ENCODE data around the gene SLC6A12. TPM values are rescaled to one million over a fixed set of nuclear protein-coding genes. Genes with fewer than 3 reads are reported as not detected.

The SLC6A12 gene
- total RNA-seq, 1 experiment from 2014 or later = 0.17 TPM

DNA sequence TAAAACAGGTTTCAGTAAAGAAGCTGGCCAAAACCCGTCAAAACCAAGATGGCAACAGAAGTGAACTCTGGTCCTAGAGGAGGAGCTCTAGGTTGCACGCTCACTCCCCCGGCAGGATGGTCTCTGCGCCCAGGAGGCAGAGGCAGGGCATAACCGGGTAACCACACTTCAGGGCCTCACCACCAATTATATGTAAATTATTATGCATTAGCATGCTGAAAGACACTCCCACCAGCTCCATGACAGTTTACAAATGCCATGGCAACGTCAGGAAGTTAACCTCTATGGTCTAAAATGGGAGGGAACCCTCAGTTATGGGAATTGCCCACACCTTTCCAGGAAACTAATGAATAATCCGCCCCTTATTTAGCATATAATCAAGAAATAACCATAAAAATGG lies 20.1 kb upstream of the SLC6A12 start:
- H4K20me1 ChIP-seq (ENCODE audit: control insufficient read depth, insufficient read depth, insufficient read length) = no peaks in the 10 kb centered on the region
- no peak overlapping the region for H3K23ac ChIP-seq (ENCODE audit: insufficient read length, low read depth, low read length)
- no peak overlapping the region for H2BK120ac ChIP-seq (ENCODE audit: low read depth, low read length, poor library complexity, severe bottlenecking)
- no peak overlapping the region for H2BK20ac ChIP-seq (ENCODE audit: low read depth, low read length, poor library complexity, severe bottlenecking)
- peak; percentile 22 for DNase-seq
- H3K79me1 ChIP-seq (ENCODE audit: insufficient read depth, low read depth, low read length, poor library complexity, severe bottlenecking) = no peaks in the 10 kb centered on the region
- H3K4ac ChIP-seq (ENCODE audit: low read depth, low read length) = no peak overlapping the region
- H2BK12ac ChIP-seq (ENCODE audit: insufficient read length, low read depth, low read length) = no peak overlapping the region
- Mint-ChIP-seq H3K4me3 (no peak overlapping the region), H3K4me1 (peaks cover 10 to 31% of the 10 kb centered on the region in 2 experiments), H3K27me3 (ENCODE audit: low read depth) (peaks cover 11% of the 10 kb centered on the region), H3K27ac (no peak overlapping the region; a peak in 1 of 7 replicates), H3K9me3 (peaks cover 23 to 24% of the 10 kb centered on the region in 2 experiments), H3K36me3 (ENCODE audit: insufficient read depth in 1 of 3, low read depth in 3 of 3) (peaks cover 3 to 17% (median 13%) of the 10 kb centered on the region in 3 experiments; a peak in 6 of 7 replicates)
- no peak overlapping the region for H3K27ac ChIP-seq (ENCODE audit: insufficient read length, low read depth, low read length)
- no peaks in the 10 kb centered on the region for H3K79me2 ChIP-seq (ENCODE audit: insufficient read depth, low read length)
- H3K4me1 ChIP-seq (ENCODE audit: insufficient read depth, low read length) = no peaks in the 10 kb centered on the region
- no peak overlapping the region for H4K91ac ChIP-seq (ENCODE audit: insufficient read length, low read depth, low read length)
- H3K18ac ChIP-seq (ENCODE audit: insufficient read length, low read depth, low read length) = no peak overlapping the region
- no peak overlapping the region for H3K56ac ChIP-seq (ENCODE audit: insufficient read length, low read depth, low read length)
- H4K5ac ChIP-seq (ENCODE audit: insufficient read length, low read depth, low read length) = no peak overlapping the region
- no peak overlapping the region for H2AFZ ChIP-seq (ENCODE audit: low read length)
- H3K27me3 ChIP-seq (ENCODE audit: insufficient read depth, low read length) = no peaks in the 10 kb centered on the region
- H2BK5ac ChIP-seq (ENCODE audit: insufficient read length, low read length) = no peak overlapping the region
- no peak overlapping the region for H2BK15ac ChIP-seq (ENCODE audit: low read depth, low read length)
- H3K4me2 ChIP-seq (ENCODE audit: insufficient read depth, insufficient read length, low read length) = no peak overlapping the region
- no peak overlapping the region for H4K8ac ChIP-seq (replicated peaks; ENCODE audit: insufficient read length, low read depth, low read length)
- peaks cover 8% of the 10 kb centered on the region for H3K9me3 ChIP-seq (ENCODE audit: control insufficient read depth, low read depth, low read length)
- no peak overlapping the region for H3K14ac ChIP-seq (ENCODE audit: insufficient read depth, low read length)
- peaks cover 2% of the 10 kb centered on the region for H3K23me2 ChIP-seq (ENCODE audit: insufficient read length, low read depth, low read length, poor library complexity, severe bottlenecking)
- no peak overlapping the region for H3T11ph ChIP-seq (ENCODE audit: low read length)
- WGBS (ENCODE audit: extremely low coverage, insufficient read length, low lambda C conversion rate) = no CpG with 5 or more reads among the region's 7 CpGs
- TF ChIP-seq, protein P1, sequence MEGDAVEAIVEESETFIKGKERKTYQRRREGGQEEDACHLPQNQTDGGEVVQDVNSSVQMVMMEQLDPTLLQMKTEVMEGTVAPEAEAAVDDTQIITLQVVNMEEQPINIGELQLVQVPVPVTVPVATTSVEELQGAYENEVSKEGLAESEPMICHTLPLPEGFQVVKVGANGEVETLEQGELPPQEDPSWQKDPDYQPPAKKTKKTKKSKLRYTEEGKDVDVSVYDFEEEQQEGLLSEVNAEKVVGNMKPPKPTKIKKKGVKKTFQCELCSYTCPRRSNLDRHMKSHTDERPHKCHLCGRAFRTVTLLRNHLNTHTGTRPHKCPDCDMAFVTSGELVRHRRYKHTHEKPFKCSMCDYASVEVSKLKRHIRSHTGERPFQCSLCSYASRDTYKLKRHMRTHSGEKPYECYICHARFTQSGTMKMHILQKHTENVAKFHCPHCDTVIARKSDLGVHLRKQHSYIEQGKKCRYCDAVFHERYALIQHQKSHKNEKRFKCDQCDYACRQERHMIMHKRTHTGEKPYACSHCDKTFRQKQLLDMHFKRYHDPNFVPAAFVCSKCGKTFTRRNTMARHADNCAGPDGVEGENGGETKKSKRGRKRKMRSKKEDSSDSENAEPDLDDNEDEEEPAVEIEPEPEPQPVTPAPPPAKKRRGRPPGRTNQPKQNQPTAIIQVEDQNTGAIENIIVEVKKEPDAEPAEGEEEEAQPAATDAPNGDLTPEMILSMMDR (conservative IDR thresholded peaks at IDR 0.05) = no peak
- no peak overlapping the region for H2AK5ac ChIP-seq (ENCODE audit: insufficient read length, low read length)
- H3K9ac ChIP-seq (ENCODE audit: extremely low read depth, insufficient read length, low read length) = no peak overlapping the region
